Right atrium auricular region (tissue), 2 donors: ENCODE results near the gene TMEM82. TPM values are rescaled to one million over a fixed set of nuclear protein-coding genes. Genes with fewer than 3 reads are reported as not detected.

Experiments used
- DNase-seq: peaks from one replicate; pipeline ENCODE4 v3.0.0-alpha.2; 2019; ENCODE audit warnings: low spot score
- H3K27ac ChIP-seq, 2 donors: fragments of 200-600 bp; sonication (generic); 1 replicate in 1 of 2; 2 replicates in 1 of 2; pipeline ENCODE4 v1.5.1; 2016 to 2019
- H3K27me3 ChIP-seq, 2 donors: fragments of 200-600 bp; sonication (generic); one replicate each; pipeline versions ENCODE4 v1.5.1 to v1.6.0; 2017 to 2019
- H3K36me3 ChIP-seq: fragments of 200-600 bp; sonication (generic); one replicate; pipeline ENCODE4 v1.5.1; 2016
- H3K4me1 ChIP-seq, 2 donors: fragments of 200-600 bp; sonication (generic); one replicate each; pipeline versions ENCODE4 v1.5.1 to v1.6.0; 2017 to 2019
- H3K4me3 ChIP-seq, 2 donors: fragments of 200-600 bp; sonication (generic); 1 replicate in 1 of 2; 2 replicates in 1 of 2; pipeline ENCODE4 v1.5.1; 2017 to 2019; ENCODE audit warnings: mild to moderate bottlenecking in 1 of 2, moderate library complexity in 1 of 2
- H3K9me3 ChIP-seq, 2 donors: fragments of 200-600 bp; sonication (generic); one replicate each; pipeline ENCODE4 v1.5.1; 2019
- CTCF ChIP-seq, 2 donors: fragments of 200-600 bp; sonication (generic); IDR thresholded peaks; one replicate each; pipeline ENCODE4 v1.5.1; 2019; ENCODE audit warnings: antibody characterized with exemption in 2 of 2
- total RNA-seq, 2 donors: library from RNA; depleted of rRNA; stranded (reverse); fragments of >200 nt; gene quantifications; one replicate each; pipeline ENCODE4 v1.1.0, GENCODE V29; 2016

The TMEM82 gene
- total RNA-seq, 2 donors from 2014 or later: not detected

- Histone ChIP-seq H3K4me3 (no peak overlapping the region), H3K27me3 (no peaks in the 10 kb centered on the region), H3K27ac (no peak overlapping the region), H3K9me3 (no peaks in the 10 kb centered on the region), H3K36me3 (peaks cover 91% of the 10 kb centered on the region), H3K4me1 (peaks cover 0 to 41% of the 10 kb centered on the region in 2 donors)
- TF ChIP-seq CTCF (IDR thresholded peaks at IDR 0.05): no peak
- DNase-seq: no peak
Observed at GRCh38 chr1:15722411-15722810, 19.9 kb upstream of the TMEM82 start.

GRCh38 chr1:15722836-15723532 is 19.3 kb upstream of the TMEM82 start:
- no peaks in the 10 kb centered on the region for H3K27me3 ChIP-seq
- H3K4me1 ChIP-seq: peaks cover 0 to 41% of the 10 kb centered on the region in 2 donors
- no peak overlapping the region for H3K27ac ChIP-seq
- no peak for TF ChIP-seq CTCF (IDR thresholded peaks at IDR 0.05)
- H3K36me3 ChIP-seq: peaks cover 91% of the 10 kb centered on the region
- H3K9me3 ChIP-seq: no peaks in the 10 kb centered on the region
- DNase-seq: no peak
- no peak overlapping the region for H3K4me3 ChIP-seq

GRCh38 chr1:15723631-15724246 is 18.6 kb upstream of the TMEM82 start:
- no peak for DNase-seq
- H3K4me1 ChIP-seq: peaks cover 0 to 34% of the 10 kb centered on the region in 2 donors
- no peak for TF ChIP-seq CTCF (IDR thresholded peaks at IDR 0.05)
- H3K9me3 ChIP-seq: no peaks in the 10 kb centered on the region
- no peak overlapping the region for H3K27ac ChIP-seq
- no peak overlapping the region for H3K4me3 ChIP-seq
- no peaks in the 10 kb centered on the region for H3K27me3 ChIP-seq
- peaks cover 91% of the 10 kb centered on the region for H3K36me3 ChIP-seq

- no peak for DNase-seq
- H3K36me3 ChIP-seq: peaks cover 91% of the 10 kb centered on the region
- TF ChIP-seq CTCF (IDR thresholded peaks at IDR 0.05): no peak
- peaks cover 0 to 22% of the 10 kb centered on the region in 2 donors for H3K4me1 ChIP-seq
- no peak overlapping the region for H3K27ac ChIP-seq
- no peaks in the 10 kb centered on the region for H3K9me3 ChIP-seq
- no peak overlapping the region for H3K4me3 ChIP-seq
- H3K27me3 ChIP-seq: no peaks in the 10 kb centered on the region
Observed at GRCh38 chr1:15724949-15725880, 17.1 kb upstream of the TMEM82 start.

GRCh38 chr1:15726508-15726907 is 15.8 kb upstream of the TMEM82 start:
- H3K4me3 ChIP-seq: no peak overlapping the region
- peaks cover 91% of the 10 kb centered on the region for H3K36me3 ChIP-seq
- TF ChIP-seq CTCF (IDR thresholded peaks at IDR 0.05): no peak
- no peak overlapping the region for H3K27ac ChIP-seq
- H3K9me3 ChIP-seq: no peaks in the 10 kb centered on the region
- peaks cover 0 to 17% of the 10 kb centered on the region in 2 donors for H3K4me1 ChIP-seq
- no peaks in the 10 kb centered on the region for H3K27me3 ChIP-seq
- no peak for DNase-seq
